GM12892 (cell line): ENCODE measurements around the gene VASH2.

Source experiments
- POLR2A ChIP-seq: IDR thresholded peaks from 2 replicates; pipeline ENCODE4 v1.6.1; 2011; ENCODE audit warnings: low read depth, low read length, control low read depth
- POLR2AphosphoS5 ChIP-seq: IDR thresholded peaks from 2 replicates; pipeline ENCODE4 v1.6.1; 2011; ENCODE audit warnings: low read depth, low read length, control low read depth
- TAF1 ChIP-seq: IDR thresholded peaks from 2 replicates; pipeline ENCODE4 v1.6.1; 2011; ENCODE audit warnings: low read depth, mild to moderate bottlenecking, control low read depth, low read length, borderline replicate concordance

DNA sequence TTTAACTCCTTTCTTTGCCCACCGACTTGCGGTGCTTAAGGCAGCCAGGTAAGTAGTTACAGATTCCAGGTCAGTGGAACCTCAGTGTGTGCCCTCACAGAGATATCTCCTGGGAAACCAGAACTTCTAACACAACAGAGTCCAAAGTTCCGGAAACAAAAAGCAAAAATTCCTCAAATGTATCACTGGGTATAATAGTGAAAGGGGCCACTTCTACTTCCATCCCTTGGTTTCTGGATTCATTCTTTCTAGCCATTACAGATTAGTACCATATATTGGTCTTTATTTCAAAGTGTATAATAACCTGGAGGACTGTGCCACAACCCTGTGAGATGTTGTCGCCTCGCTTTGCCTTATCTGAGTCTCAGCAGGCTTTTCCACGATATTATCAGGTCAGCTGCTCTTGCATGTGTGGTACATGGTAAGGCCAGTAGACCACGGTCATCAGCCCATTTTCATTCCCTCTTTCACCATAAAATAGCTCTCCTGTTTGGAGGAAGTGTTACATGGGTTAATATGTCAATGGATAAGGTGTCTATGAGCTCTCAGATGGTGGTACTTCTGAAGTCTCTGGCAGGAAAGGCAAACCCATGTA lies 14.9 kb upstream of the VASH2 start:
- no peak for TF ChIP-seq POLR2A
- TF ChIP-seq POLR2AphosphoS5 = no peak
- no peak for TF ChIP-seq TAF1
